ENCODE measurements around the gene CCDC127. TPM values are rescaled to one million over a fixed set of nuclear protein-coding genes. Genes with fewer than 3 reads are reported as not detected.

CCDC127 gene
- total and polyA plus RNA-seq, 2 of the 13 experiments (the other 11 are each of a cell fraction or from before 2014, with no cell fraction given): 2.9 to 4.3 TPM

- no peak for TF ChIP-seq ZNF687 (CRISPR knock-in tag; IDR thresholded peaks at IDR 0.05)
- TF ChIP-seq DNMT3B (CRISPR knock-in tag; conservative IDR thresholded peaks at IDR 0.05): no peak
- TF ChIP-seq ZMYM3 (CRISPR knock-in tag; IDR thresholded peaks at IDR 0.05): no peak
Observed at GRCh38 chr5:158807-159447, 59.0 kb downstream of the CCDC127 start (continued).

- ChIA-PET CTCF (ENCODE audit: low intra/inter-chr PET ratio, low total read pairs) (no interaction called here), POLR2A (no interaction called here)
- TF ChIP-seq KDM5A (IDR thresholded peaks at IDR 0.05; ENCODE audit: borderline replicate concordance, low read length) (no peak), PAXIP1 (CRISPR knock-in tag; conservative IDR thresholded peaks at IDR 0.05) (no peak), KLF9 (CRISPR knock-in tag; IDR thresholded peaks at IDR 0.05; ENCODE audit: low read depth) (no peak), ARID2 (CRISPR knock-in tag; IDR thresholded peaks at IDR 0.05; ENCODE audit: borderline replicate concordance) (no peak), ZNF503 (CRISPR knock-in tag; IDR thresholded peaks at IDR 0.05) (no peak), ZNF317 (CRISPR knock-in tag; IDR thresholded peaks at IDR 0.05) (no peak), XRCC5 (optimal IDR thresholded peaks at IDR 0.05; ENCODE audit: low read length) (no peak), ZSCAN21 (CRISPR knock-in tag; IDR thresholded peaks at IDR 0.05; ENCODE audit: borderline replicate concordance) (no peak)
- Histone ChIP-seq H2AFZ (ENCODE audit: low read length) (no peak overlapping the region), H3K9ac (ENCODE audit: insufficient read depth, low read depth, low read length) (no peak overlapping the region), H3K79me2 (ENCODE audit: insufficient read depth, low read length) (no peaks in the 10 kb centered on the region), H3K27ac (ENCODE audit: extremely low read length, insufficient read depth, low read length) (no peak overlapping the region), H4K20me1 (ENCODE audit: insufficient read depth, low read length) (no peaks in the 10 kb centered on the region), H3K9me3 (ENCODE audit: low read length) (no peaks in the 10 kb centered on the region), H3K4me3 (replicated peaks in 1 of 3; ENCODE audit: insufficient read depth in 1 of 3, low read depth in 2 of 3, low read length in 3 of 3) (no peak overlapping the region), H3K4me1 (ENCODE audit: insufficient read depth, low read length) (no peaks in the 10 kb centered on the region), H3K27me3 (ENCODE audit: control insufficient read depth in 1 of 2, insufficient read depth in 2 of 2, low read length in 2 of 2) (peaks cover 12 to 75% of the 10 kb centered on the region in 2 experiments), H3K4me2 (ENCODE audit: low read depth, low read length) (no peak overlapping the region), H3K36me3 (replicated peaks in 1 of 2; ENCODE audit: control insufficient read depth in 1 of 2, insufficient read depth in 2 of 2, low read length in 2 of 2) (no peaks in the 10 kb centered on the region)
- WGBS (ENCODE audit: low lambda C conversion rate): 23% methylated on average over 6 of the region's 11 CpGs
- BruUV-seq (replicated peaks): no TSS peak
- in situ Hi-C loops (cut with HindIII; ENCODE audit: extremely low pct_ligation_motif_present, low pct_unique_long_range_greater_than_20kb) (no loop called here), intact Hi-C loops (cut with micrococcal nuclease; ENCODE audit: unreplicated experiment) (no loop called here)
- no peak for FAIRE-seq
- no peak for DNase-seq (ENCODE audit: low spot score)
- ATAC-seq: no peak
Observed at GRCh38 chr5:157801-158200, 60.2 kb downstream of the CCDC127 start.

All from HepG2 (cell line).